Hematopoietic multipotent progenitor cell treated with erythropoietin and hydrocortisone succinate and interleukin-3 and kit ligand, for 17 days (in vitro differentiated cells): ENCODE results near the gene STMP1.

Source experiments
- DNase-seq: peaks from one replicate; pipeline ENCODE4 v3.0.0-alpha.2; 2015; ENCODE audit warnings: low spot score

STMP1 gene

DNA sequence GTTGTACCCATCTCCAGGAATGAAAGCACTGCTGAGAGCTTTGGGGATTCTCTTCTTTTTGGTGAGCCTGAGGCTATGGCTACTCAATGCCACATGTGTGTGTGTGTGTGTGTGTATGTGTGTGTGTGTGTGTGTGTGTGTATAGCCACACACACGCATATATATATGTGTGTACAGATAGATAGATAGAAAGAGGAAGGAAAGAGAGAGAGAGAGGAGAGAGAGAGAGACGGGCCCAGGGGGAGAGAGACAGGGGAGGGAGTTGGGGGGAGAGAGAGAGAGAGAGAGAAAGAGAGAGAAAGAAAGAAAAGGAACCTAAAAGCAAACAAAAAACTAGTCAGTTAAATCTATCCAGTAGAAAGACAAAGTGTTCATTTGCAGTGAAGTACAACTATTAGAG is 57.4 kb downstream of the STMP1 start:
- no peak for DNase-seq

DNA sequence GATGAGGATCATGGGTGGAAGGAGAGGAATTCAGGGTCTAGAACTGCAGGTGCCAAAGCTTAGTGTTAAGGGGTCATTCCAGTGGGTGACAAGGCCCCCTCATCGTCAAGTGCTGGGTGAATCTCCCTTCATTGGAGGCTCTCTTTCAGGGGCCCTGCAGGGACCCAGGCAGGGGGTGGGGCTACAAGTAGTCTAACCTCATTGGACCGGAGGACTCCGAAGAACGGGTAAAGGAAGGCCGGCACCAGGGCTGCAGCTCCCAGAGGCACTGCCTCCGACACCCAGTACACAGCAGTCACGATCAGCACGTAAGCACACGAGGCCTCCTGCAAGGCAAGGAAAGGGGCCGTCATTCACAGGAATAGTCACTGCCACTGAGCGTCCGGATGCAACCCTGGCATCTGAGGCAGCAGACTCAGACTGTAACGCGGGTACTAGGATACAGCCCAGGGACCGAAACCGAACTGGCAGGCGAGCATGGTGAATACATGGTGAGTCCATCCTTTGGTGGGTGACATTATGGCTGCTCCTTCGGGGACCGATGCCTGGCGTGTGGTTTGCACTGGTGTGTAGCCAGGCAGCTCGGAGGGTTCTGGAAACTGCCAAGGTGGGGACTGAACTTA is 59.0 kb downstream of the STMP1 start:
- no peak for DNase-seq

DNA sequence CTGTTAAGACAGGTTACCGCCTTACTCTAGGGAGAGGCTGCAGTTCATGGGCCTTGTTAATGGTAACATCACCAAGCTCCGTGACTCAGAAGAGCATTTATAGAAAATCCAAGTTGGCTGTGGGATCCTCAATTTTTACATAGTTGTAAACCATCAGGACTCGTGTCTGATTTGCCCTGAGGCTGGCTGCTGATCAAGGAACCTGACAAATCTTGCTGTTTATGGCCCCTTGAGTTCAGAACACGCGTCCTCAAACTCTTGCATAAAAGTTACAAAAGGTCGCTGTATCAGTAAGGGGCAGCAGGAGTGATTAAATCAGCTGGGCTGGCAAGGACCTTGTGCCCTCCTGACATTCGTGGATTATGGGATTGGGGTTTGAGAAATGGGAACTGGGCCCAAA is 61.1 kb downstream of the STMP1 start:
- no peak for DNase-seq
